GM19438 (cell line): Measurements from ENCODE around the gene FAM222A.

Experiments
- ATAC-seq: cut with Tn5 transposase; IDR thresholded peaks from one replicate; pipeline ENCODE4 v1.9.1; 2021; ENCODE audit warnings: low read depth; ENCODE audit not compliant: unreplicated experiment

The FAM222A gene

DNA sequence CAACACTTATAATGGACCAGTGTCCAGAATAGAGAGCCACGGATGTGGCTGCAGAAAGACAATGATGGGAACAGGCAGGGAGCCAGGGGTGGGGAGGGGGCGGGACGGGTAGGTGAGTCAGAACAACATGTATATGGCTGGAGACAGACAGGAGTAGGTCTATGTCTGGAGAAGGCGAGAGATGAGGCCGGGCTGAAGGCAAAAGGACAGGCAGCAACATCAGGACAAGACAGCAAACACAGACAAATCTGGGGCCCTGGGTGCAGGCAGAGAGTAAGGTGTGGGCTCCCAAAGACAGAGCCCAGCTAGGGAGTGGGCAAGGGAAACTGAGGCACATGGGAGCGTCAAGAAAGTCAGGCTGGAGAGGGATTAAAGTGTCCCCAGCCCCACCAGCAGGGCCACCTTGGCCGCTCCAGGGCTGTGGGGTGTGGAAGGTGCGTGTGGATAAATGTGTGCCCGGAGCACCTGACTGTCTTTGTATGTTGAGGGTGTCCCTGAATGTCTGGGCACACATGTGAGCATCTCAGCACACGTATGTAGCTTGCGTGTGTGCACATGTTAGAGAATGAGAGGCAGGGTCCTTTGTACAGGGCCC, 44.1 kb downstream of the FAM222A start:
- no peak for ATAC-seq

- ATAC-seq = no peak
Measured at GRCh38 chr12:109758426-109759420, 45.1 kb downstream of the FAM222A start.

GRCh38 chr12:109759595-109759994, 46.0 kb downstream of the FAM222A start:
- no peak for ATAC-seq

GRCh38 chr12:109760031-109760929, 46.7 kb downstream of the FAM222A start:
- ATAC-seq = no peak

DNA sequence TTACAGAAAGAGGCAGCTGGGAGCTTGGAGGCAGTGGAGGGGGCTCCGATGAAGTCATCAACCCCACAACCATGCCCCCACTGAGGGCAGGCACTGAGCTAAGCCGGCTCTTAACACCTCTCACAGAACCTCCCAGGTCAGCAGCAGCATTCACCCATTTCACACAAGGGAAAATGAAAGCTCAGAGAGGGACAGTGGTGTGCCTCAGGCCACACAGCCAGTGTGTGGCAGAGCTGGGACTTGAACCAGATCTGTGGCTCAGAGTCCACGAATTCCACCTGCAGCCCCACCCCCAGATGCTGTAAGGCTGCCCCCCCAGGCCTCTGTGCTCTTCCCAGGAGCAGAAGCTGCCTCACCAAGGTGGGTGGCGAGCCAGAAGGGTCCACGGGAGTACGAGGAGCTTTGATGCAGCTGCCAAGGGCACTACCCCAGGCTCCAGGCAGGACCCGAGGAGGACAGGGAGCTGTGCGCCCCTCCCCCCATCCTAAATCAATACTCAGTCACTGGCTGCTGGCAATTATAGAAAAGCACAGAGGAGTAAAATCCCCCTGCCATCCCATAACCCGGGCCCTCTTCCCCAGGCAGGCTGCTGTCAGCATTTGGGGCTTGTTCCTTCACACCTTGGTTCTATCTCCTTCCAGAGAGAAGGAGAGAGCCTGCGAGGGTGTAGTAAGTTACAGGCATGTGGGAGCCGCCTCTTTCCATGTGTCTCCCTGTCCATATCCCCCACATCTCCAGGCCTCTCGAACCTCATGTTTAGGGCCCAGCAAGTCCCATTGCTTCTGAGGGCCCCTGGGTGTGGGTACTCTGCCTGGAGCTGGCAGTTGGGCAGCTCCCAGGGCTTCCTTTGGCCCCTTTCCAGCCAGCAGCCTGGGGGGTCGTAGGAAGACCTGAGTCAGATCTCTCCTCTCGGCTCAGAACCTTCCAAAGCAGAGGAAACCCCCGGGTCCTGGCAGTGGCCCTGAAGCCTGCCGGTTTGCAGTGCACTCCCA, 47.6 kb downstream of the FAM222A start:
- no peak for ATAC-seq

DNA sequence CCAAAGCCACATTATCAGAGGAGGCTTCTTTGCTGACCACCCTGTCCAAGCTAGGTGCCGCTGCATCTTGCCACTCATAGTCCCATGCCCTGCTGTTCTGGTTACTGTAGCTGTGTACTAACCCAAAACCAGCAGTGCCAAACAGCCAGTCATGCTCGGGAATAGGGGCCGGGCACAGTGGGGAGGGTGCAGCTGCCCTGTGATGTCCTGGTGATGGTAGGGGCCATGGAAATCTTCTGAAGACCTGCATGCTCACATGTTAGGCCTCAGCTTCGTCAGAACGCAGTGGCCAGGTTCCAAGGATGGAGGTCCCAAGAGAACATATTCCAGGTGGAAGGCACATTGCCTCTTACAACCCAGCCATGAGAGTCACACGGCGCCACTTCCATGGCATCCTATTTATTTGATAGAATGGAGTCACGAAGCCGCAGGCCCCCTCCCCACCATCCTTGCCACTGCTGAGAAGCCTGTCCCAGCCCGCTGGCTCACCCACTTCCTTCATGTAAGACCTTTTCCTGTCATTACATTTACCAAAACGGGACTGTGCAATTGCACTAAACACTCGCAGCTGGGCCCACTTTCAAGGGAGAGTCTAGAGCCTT, 48.5 kb downstream of the FAM222A start:
- no peak for ATAC-seq

- ATAC-seq = no peak
Measured at GRCh38 chr12:109762673-109763191, 49.1 kb downstream of the FAM222A start.

GRCh38 chr12:109763201-109763841, 49.7 kb downstream of the FAM222A start:
- no peak for ATAC-seq

- no peak for ATAC-seq
Measured at GRCh38 chr12:109764123-109764522, 50.5 kb downstream of the FAM222A start.

GRCh38 chr12:109764776-109765445, 51.3 kb downstream of the FAM222A start:
- no peak for ATAC-seq

DNA sequence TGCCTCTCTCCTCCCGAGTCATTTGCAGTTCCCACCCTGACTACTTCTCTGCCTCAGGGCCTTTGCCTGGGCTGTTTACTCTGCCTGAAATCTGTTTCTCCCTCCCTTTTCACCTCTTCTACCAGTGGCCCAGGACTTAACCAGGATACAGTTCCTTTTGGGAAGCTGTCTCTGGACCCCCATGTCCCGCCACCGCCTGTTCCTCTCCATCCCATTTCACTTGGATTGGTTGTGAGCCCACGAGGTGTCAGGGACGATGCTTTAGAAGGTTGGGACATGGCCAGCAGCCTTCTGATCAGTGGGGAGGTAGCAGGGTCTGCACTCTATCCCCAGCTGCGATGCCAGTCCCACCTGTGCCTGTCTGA, 51.8 kb downstream of the FAM222A start:
- no peak for ATAC-seq

DNA sequence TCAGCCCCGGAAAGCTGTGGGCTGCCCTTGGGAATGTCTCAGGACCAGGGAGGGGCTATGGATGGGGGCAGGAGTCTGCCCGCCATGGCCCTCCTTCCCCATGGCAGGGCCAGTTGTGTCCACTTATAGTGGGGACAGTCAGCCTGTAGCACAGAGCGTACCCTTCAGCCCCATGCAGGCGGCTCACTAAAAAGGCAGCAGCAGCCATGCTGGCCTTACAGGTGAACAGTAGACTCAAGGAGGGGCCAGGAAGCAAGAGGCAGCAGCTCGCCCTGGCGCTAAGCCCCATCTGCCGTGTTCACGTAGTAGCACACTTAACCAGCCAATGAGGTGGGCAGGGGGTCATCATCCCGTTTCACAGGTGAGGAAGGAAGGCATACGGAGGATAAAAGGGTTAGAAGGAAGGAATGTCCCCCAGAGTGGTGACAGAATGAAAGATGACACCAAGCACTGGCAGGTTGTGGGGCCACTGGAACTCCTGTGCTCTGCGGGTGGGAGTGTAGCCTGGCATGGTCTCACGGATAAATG, 52.7 kb downstream of the FAM222A start:
- ATAC-seq = no peak

- ATAC-seq = no peak
Measured at GRCh38 chr12:109767456-109767855, 53.8 kb downstream of the FAM222A start.

- ATAC-seq = no peak
Measured at GRCh38 chr12:109767991-109768900, 54.6 kb downstream of the FAM222A start.

GRCh38 chr12:109768901-109769670, 55.5 kb downstream of the FAM222A start:
- ATAC-seq = no peak
